HK-2 (cell line): Measurements from ENCODE around the gene STK24.

Source experiments
- DNase-seq: peaks from one replicate; pipeline ENCODE4 v3.0.0-alpha.2; 2018; ENCODE audit not compliant: unreplicated experiment

The STK24 gene

DNA sequence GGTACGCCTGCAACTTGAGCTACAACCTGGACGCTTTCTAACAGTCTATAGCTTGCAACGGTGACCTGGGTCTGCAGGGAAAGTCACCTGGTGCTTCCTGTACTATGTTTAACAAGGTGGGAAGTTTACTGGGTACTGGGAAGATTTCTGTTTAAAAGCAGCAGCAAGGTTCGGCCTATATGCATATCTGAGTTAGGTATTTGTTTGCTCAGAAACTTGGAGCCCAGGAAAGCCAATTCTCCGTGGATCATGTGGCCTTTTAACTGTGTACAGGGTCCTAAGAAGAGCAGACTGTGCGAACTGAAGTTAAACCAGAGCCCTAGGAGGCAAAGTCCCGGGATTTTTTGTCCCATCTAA is 103.1 kb downstream of the STK24 start:
- no peak for DNase-seq

DNA sequence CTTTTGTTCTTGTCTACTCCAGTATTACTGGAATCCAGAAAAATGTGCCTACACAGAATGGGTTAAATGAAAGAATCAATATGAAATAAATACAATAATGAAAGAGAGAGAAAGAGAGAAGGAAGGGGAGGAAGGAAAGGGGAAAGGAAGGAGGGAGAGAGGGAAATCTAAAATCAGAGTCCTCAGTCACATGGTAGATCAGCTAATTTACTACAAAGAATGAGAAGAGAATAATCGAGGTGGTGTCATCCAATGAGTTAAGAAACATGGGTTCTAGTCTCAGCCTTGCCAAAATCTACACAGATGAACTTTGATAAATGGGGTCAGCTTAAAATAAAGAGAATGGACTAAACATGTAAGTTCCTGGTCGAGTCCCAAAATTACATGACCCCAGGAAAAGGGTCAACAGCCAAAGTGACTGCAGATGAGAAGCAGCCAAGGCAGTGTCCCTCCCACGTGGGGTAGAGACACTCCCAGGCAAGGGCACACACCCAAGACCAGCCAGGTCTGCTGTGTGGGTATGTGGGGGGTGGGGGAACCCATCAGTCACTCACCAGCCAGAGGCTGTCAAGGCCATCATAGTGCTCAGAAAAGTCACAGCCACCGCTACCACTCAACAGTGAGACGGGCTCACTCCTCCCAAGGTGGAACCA is 103.6 kb downstream of the STK24 start:
- no peak for DNase-seq

DNA sequence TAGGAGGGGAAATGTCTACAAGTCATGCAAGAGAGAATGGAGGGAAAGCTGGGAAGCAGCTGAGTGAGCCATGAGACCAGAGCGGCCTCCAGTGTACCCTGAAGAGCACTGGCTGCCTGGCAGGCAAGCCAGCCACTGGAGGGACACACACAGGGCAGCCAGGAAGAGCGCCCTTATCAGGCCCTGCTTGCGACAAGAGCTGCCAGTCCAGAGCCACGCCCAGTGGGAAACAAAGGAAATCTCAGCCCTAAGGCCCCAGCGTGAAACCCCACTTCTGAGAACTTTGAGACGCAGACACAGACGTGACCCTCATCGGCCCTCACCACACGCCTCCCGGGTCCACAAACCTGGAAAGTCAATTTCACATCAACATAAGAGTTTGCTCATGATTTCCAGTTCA is 105.0 kb downstream of the STK24 start:
- DNase-seq: no peak

DNA sequence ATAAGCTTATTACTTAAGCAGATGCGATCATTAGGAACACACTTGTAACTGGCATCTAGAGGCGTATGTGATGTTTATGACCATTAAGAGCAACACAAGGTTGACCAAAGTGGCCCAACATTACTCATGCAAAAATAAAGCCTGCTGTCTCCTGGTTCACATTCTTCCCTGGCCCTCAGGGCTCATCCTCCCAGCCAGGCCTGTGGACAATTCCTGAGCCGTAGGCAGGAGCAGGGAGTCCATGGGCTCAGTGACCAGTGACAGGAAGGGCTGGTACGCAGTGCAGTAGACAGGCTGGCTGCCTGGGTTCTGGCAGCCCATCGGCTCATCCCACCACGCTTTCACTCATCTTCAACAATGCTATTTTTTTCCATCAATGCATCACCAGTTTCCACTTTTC is 106.0 kb downstream of the STK24 start:
- DNase-seq: no peak

DNA sequence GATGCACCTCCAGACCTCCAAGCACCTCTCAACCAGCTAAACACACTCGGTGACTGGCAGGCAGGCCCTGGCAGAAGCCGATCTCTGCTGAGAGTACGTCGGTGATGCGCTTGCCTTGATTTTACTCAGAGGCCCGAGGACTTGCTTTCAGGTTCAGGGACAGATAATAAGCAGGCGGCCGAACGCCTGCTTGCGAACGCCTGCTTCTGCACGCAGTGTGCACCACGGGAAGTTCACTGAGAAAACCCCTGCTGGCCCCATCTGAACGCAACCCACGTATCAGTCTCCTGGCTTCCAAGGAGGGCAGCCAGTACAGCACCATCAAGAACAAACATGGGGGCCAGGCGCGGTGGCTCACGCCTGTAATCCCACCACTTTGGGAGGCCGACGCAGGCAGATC is 108.0 kb downstream of the STK24 start:
- DNase-seq: no peak

DNA sequence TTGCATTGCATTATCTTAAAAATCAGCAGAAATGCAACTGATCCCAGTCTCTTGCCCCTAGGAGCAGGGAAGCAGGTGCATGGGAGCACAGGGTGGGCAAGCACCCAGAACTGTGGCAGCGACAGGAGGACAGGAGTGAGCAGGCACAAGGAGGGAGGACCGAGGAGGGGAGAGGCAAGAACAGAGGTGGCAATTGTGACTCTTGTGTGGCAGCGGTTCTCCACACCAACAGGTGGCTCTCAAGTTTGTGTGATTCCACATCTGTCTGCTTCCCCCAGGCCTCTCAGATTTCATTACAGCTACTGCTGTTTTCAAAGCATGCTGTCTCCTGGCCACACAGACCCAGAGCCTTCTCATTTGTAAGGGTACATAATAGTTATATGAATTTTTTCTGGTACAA is 108.5 kb downstream of the STK24 start:
- no peak for DNase-seq

DNA sequence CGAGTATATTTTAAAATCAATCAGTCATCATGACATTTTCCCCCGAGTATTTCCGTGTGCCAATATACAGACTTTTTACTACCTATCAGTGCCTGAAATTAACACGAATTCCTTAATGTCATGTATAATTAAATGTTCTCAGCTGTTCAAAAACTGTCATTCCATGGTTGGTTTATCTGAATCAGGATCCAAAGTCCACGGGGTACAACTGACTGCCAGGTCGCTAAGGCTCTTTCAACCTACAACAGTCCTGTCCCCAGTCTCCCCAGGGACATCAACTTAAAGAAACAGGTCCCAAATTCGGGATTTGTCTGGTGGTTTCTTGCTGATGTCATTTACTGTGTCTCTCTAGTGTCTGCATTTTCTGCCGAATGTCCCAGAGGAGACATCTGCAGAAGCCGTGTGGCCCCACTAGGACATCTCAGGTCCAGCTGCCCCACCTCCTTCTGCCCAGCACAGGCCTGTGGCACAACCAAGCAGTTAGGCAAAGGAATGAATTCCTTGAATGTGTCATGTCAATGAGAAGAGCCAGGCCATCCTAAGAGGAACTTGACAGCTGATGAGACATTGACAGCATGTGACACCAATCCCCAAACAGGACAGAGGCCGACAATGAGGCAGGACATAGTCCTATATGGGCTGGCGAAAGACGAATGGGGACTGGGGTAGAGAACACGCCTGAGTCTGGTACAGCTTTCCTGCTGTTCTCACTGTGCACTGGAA is 109.5 kb downstream of the STK24 start:
- DNase-seq: no peak

DNA sequence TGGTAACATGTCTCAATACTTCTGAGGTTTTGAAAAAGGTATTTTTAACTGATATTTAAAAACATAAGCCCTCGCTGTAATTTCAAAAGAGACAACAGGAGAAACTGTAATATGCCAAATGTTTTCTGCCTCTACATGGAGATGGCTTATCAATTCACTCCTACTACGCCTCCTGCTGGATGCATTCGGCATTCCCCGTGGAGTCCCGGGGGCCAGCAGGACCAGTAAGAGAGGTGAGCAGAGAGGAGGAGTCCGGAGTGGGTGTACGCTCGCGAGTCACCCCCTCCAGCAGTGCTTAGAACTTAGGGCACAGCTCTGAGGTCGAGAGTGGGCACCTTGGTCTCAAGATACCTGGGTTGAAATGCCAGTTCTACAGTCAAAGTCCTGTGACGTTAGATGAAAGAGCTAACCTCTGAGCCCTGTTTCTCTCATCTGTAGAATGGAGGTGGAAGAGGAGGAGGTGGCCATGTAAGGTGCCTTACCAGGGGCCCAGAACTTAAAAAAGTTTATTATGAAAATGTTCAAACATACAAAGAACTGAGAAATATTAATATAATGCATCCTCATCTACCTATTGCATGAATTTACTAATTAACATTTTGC is 110.2 kb downstream of the STK24 start:
- DNase-seq: peak; percentile 45

DNA sequence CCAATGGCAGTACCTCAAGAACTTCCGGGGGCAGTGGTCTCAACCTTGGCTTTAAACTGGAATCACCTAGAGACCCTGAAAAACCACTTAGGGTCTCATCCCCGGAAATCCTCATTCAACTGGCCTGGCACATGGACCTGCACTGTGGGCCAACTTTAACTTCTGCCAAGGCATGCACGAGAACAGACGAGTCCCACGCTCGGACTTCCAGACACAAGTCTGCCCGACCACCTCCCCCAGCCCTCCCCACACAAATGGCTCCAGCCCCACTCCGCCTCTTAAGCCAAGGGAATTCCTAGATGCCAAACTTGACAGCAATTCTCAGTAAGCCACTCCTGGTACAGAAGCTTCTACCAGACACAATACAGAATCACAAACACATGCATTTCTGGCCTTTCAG is 114.0 kb downstream of the STK24 start:
- DNase-seq: no peak

DNA sequence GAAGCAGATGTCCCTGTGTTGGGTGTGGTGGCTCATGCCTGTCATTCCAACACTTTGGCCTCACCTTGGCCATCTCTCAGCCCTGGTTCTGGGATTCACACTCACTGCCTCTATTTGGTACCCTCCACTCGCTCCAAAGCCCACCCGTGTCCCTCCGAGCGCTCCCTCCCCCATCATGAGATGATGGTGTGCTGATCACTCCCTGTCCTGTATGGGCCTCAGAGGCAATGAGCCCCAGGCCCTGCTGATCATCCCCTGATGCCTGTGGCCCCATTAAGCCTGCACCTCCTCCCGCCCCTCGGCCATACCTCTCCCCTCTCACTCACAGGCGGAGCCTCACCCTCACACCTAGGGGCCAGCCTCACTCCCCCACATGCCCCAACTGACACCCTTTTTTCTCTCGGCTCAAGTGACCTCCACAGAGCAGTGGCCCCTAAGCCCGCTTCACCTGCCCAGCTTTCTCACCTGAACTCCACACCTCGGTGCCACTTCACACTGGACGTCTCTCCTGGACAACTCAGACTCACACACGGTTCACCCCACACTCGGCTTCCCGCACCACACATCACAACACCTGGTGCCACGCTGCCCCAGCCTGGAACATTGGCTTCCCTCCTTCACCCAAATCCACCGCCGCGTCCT is 114.5 kb downstream of the STK24 start:
- DNase-seq: no peak

DNA sequence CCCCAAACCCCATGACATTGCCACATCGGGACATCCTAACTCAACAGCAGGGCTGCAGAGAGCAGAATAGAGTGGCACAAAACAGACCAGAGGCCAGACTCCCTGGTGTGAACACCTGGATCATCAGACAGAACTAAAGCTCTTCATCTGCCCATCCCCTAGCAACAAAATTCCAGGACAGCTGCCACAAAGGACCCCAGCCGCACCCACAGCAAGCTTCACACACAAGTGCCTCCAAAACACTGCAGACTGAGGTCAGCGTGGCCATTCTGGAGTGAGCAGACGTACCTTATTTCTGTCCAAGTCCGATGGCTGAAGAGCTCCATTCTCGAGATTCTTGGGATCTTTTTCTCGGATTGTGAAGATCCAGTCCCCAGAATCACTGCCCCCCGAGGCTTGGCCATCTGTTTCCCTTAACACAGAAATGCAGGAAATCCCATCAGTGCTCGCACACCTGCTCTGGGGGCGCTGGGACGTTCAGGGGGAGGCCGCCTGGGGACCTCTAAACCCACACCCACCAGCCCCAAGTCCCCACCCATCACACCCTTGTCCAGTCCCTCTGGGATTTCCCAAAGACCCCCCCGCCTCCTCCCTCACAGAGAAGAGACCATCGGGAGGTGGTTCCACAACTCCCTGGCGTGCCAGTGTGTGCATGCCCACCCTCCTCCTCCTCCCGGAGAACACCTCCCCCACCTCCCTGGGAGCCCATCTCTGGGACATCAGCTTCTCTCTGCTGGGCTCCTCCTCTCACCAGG is 115.2 kb downstream of the STK24 start:
- no peak for DNase-seq

DNA sequence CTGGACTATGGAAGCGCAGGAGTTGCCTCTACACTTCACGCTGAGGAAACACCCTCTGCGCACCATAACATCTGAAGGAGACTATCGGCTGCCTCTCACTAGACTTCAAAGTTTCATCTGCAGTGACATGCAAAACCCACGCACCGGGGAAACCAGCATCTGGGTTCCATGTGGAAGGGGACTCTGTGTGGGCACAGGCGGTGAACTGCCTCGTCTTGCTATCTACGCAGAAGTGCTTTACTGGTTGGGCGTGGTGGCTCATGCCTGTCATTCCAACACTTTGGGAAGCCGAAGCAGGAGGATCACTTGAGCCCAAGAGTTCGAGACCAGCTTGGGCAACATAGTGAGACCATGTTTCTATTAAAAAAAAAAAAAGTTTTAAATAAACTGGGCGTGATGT is 116.4 kb downstream of the STK24 start:
- no peak for DNase-seq

DNA sequence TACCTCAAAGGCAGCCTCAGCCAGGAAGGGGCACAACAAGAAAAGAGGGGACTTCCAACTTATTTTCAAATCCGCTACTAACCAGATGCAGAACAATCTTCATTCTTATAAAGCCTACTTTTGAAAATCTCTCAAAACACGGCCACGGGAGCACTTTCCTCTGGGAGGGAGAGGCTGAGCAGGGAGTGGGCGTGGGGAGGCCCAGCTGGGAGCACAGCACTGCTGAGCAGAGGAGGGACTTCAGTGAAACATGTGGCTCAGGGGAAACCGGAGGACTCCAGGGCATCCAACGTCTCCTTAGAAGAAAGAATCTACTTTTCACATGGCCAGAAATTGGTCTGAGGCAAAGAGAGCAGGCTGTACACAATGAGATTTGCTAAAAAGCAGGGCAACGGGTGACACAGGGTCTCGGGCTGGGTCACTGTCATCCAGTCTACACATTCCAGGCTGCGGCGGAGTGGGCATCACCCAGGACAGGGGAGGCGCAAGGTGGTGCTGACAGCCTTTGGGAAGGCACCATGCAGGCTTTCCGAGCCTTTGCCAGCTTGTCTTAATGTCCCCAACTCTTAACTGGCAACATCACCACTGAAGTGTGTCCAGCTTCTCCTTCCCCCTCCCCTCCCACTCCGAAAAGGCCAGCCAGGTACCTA is 117.1 kb downstream of the STK24 start:
- DNase-seq: no peak

DNA sequence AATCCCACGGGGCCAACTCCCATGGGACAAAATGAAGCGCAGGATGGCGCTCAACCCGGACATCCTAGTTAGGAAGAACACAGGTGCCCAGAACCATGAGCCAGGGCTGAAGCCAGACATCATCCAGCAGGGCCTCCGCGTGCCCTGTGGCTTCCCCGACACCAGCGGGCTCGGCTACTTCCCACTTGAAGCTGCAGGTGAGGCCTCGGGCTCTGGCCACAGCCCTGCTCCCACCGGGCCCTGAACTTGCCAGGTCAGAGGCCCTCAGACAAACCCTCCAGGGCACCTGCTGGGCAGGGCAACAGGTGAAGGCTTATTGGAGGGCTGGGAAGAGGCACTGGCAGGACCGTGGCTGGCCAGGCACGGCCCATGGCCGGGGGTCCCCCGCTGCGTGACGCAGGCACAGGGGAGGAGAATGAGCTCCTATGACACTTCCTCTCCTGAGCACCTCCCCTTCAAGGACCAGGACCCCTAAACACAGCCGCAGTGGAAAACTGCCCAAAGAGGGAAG is 117.7 kb downstream of the STK24 start:
- no peak for DNase-seq

DNA sequence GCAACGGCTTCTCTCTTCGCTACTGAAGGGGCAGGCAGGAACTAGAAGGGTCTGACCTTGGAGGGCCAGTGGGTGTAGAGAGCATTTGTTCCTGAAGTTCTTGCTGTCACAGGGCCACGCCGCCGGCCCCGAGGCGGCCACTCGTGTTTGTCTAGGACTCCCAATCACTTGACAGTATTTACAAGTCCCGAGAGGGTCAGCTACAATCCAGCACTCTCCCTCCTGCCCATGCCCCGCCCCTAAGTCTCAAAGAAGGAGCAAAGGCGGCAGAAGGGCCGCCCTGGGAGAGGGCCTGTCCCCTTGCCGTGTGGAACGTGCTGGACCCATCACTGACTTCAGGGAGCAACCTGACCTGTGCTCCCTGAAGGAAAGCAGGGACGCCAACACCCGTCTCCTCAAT is 118.5 kb downstream of the STK24 start:
- DNase-seq: no peak

DNA sequence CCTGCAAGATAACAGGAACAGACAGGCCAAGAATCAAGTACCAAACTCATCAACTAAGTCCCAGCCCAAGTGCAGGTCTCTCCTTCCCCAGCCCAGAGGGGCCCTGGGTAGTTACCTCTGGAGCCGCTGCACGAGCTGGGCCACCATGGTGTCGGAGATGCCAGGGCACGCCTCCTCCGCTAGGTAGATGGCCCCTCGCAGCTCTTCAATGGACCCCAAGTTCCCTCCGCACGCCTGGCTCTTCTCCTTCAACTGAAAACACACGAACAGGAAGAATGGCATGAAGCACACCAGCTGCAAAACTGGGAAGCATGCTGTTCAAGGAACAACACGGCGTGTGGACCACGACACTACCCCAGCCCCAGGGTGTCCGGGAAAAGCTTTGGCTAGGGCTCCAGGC is 119.9 kb downstream of the STK24 start:
- DNase-seq: no peak

DNA sequence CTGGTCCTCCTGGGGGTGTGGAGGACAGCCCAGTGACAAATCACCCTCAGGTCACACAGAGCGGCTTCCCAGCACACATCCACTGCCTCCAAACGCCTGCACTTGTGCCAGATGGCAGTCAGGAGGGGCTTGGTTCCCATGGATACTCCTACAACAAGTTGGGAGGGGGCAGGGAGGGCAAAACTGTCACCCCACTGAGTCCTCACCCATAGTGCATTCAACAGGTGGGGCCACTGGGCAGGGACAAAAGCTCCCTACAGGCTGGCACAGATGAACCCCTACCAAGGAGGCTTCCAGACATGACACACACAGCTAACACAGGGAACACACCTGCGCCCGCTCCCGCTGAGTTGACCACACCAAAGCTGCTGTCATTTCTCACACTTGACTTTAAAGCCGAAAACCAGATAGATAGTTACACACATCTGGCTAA is 120.5 kb downstream of the STK24 start:
- DNase-seq: no peak

DNA sequence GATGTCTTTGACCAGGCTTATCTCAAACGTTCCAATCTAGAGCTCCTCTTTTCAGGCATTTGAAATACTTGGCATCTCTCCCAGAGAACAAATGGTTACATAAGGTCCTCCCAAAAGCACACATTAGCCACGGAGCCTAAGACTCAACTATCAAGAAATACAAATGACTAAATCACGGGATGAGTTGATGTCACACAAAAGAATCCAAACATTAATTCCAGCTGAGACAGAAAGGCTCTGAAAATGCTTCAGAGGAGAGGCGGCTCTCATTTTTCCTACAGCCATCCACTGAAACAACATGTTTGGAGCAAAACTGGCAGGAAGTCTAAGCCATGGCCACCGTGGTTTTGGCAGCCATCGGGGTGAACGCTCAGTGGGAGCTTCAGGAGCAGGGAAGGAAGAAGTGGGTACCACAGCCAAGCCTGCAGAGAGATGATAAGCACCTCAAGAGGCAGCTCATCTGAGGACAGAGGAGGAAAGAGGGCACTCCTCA is 122.5 kb downstream of the STK24 start:
- no peak for DNase-seq

DNA sequence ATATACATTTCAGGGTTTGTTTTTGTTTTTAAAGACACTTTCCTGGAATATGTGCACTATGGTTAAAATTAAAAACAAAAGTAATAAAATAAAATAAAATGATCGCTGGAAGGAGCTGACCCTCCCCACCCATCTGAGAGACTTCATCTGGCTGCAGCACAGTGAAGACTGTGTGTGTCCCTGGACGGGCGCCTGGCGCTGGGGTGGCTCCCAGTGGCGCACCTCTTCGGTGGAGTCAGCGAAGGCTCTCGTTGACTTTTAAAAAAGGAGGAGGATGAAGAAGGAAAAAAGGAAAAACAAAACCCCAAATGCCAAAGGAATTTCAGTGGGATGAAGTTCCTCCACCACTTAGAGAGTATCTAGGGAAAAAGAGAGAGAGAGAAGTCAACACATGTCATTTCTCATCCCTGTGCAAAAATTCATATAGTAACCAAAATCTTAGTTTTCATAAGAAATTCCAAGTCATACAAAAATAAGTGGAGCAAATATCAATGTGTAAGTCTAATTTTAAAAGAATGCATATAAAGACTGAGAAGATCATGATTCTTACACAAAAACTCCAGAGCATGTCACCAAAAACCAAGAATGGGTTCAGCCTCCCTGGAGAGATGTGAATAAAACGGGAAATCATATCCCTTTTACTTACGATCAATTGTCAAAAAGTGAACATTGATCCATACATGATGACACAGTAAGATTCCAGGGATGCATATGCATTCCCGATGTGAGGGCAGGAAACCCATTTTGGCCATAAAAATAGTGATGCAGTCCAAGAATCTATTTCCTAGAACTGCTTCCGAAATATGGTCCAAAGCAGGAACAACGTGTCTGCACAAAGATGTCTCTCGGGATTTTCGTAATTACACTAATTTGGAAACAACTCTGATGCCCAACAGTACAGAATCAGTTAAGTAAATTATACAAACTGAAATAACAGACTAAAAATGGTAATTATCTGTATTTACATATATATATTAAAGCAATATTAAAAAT is 123.8 kb downstream of the STK24 start:
- DNase-seq: no peak
